ENCODE measurements around the gene SCN4B. TPM values are rescaled to one million over a fixed set of nuclear protein-coding genes. Genes with fewer than 3 reads are reported as not detected.
"Not testable (repeated sequence)": the region's sequence is repeated elsewhere in the genome, so short reads cannot be mapped to it uniquely, and the experiment has no call there.

The SCN4B gene
- total and polyA plus RNA-seq, 2 of the 4 experiments (the other 2 are of a cell fraction), result 0.18 to 0.44 TPM

DNA sequence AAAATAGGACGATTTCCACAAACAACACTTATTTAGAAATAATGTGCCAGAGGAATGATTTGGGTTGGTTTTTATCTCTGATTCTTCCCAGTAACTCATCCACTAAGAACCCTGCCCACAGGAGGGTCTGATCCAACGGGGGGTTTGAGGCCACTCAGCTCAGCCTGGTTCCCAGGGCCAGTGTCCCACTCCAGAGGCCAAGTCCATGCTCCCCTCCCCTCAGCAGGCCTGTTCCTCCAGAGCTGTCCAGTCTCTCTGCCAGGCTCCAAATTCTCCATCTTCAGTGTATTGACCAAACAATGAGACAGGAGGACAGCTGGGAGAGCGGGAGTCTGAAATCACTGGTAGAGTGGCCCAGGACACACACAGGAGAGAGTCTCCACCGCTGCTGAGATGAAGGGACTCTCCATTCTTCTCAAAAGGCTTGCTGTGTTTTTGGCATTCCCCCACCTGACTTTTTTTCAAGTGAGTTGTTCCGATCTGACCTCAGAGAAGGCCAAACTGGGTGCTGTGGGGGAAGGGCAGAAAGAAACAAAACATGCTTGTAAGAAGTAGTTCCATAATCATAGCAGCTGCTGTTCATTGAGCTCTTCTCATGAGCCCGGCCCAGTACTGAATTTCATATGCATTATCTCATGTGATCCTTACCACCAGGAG is 41.4 kb upstream of the SCN4B start:
- H4K20me1 ChIP-seq (ENCODE audit: insufficient read depth, low read length), result no peaks in the 10 kb centered on the region
- CTCF ChIA-PET, result interaction anchor here (0.8 kb wide), 1 partner anchor 23 kb away, joined by 3 read pairs; no protein-coding TSS in a partner anchor
- no peak overlapping the region for H2AK5ac ChIP-seq (ENCODE audit: low read depth, low read length)
- ATAC-seq (ENCODE audit: low read depth) (no peak), DNase-seq (no peak)
- H3K4me3 ChIP-seq (ENCODE audit: insufficient read depth, low read depth, low read length), result no peak overlapping the region
- H2BK20ac ChIP-seq (ENCODE audit: low read depth, low read length), result no peak overlapping the region
- no peaks in the 10 kb centered on the region for H3K9me1 ChIP-seq (ENCODE audit: insufficient read depth, low read length)
- H2AFZ ChIP-seq (replicated peaks; ENCODE audit: low read length, poor library complexity), result no peak overlapping the region
- H3K23ac ChIP-seq (ENCODE audit: low read depth, low read length), result no peak overlapping the region
- POLR2A ChIA-PET (ENCODE audit: unreplicated experiment), result no interaction called here
- H4K91ac ChIP-seq (ENCODE audit: insufficient read depth, low read depth, low read length), result no peak overlapping the region
- H2BK120ac ChIP-seq (ENCODE audit: low read depth, low read length), result no peak overlapping the region
- H3K14ac ChIP-seq (replicated peaks; ENCODE audit: low read depth, low read length), result no peak overlapping the region
- H2AK9ac ChIP-seq (replicated peaks; ENCODE audit: low read depth, low read length, poor library complexity), result no peak overlapping the region
- no peaks in the 10 kb centered on the region for H3K9me3 ChIP-seq (ENCODE audit: control insufficient read depth, insufficient read depth, low read length)
- in situ Hi-C loops (cut with MboI; ENCODE audit: low sequenced_read_pairs) (no loop called here), intact Hi-C loops (cut with micrococcal nuclease) (no loop called here), dilution Hi-C loops (cut with HindIII; ENCODE audit: low sequenced_read_pairs, unreplicated experiment) (no loop called here)
- no peak overlapping the region for H3K18ac ChIP-seq (ENCODE audit: low read depth, low read length)
- no peak overlapping the region for H3K27ac ChIP-seq (ENCODE audit: insufficient read depth, low read length)
- no peaks in the 10 kb centered on the region for H3K79me1 ChIP-seq (ENCODE audit: low read depth in 1 of 2, low read length in 2 of 2)
- no peak for TF ChIP-seq POLR2A (IDR thresholded peaks at IDR 0.05; ENCODE audit: low read depth, low read length)
- no peak for TF ChIP-seq BHLHE40 (IDR thresholded peaks at IDR 0.05; ENCODE audit: low read depth, low read length)
- TF ChIP-seq RFX5 (IDR thresholded peaks at IDR 0.05; ENCODE audit: low read depth, low read length), result no peak
- TF ChIP-seq RCOR1 (IDR thresholded peaks at IDR 0.05; ENCODE audit: insufficient replicate concordance, low read length), result no peak
- TF ChIP-seq, protein P1, sequence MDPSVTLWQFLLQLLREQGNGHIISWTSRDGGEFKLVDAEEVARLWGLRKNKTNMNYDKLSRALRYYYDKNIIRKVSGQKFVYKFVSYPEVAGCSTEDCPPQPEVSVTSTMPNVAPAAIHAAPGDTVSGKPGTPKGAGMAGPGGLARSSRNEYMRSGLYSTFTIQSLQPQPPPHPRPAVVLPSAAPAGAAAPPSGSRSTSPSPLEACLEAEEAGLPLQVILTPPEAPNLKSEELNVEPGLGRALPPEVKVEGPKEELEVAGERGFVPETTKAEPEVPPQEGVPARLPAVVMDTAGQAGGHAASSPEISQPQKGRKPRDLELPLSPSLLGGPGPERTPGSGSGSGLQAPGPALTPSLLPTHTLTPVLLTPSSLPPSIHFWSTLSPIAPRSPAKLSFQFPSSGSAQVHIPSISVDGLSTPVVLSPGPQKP (IDR thresholded peaks at IDR 0.05; ENCODE audit: borderline replicate concordance, low read depth, low read length), result no peak
- no peak for TF ChIP-seq CHD1 (IDR thresholded peaks at IDR 0.05; ENCODE audit: low read depth, low read length)
- H4K8ac ChIP-seq (ENCODE audit: low read depth in 2 of 2, low read length in 2 of 2), result no peak overlapping the region
- H3K4ac ChIP-seq (ENCODE audit: low read depth, low read length), result no peak overlapping the region
- H3K4me1 ChIP-seq (ENCODE audit: control insufficient read depth, insufficient read depth, low read length), result no peaks in the 10 kb centered on the region
- WGBS, 2 experiments (ENCODE audit: extremely low coverage in 2 of 2, insufficient read length in 1 of 2), result 80% methylated on average over 2 of the region's 6 CpGs; no CpG with 5 or more reads in 1 of the 2 experiments
- no TSS peak for BruUV-seq (replicated peaks)
- H2BK15ac ChIP-seq (ENCODE audit: low read depth, low read length), result no peak overlapping the region
- no peaks in the 10 kb centered on the region; the same call in 1 of the 2 replicates for H3K27me3 ChIP-seq (ENCODE audit: control insufficient read depth, insufficient read depth, low read length)
- no peak overlapping the region for H3K4me2 ChIP-seq (ENCODE audit: low read depth, low read length)
- H3K9ac ChIP-seq (ENCODE audit: low read depth, low read length), result no peak overlapping the region
- no peak overlapping the region for H4K5ac ChIP-seq (ENCODE audit: low read depth, low read length)
- no peak overlapping the region for H2BK5ac ChIP-seq (ENCODE audit: low read depth, low read length, poor library complexity, severe bottlenecking)
- H3K36me3 ChIP-seq (ENCODE audit: control insufficient read depth, insufficient read depth, low read length), result no peaks in the 10 kb centered on the region
- H3K56ac ChIP-seq (ENCODE audit: extremely low read depth, insufficient read depth, low read length), result no peak overlapping the region

DNA sequence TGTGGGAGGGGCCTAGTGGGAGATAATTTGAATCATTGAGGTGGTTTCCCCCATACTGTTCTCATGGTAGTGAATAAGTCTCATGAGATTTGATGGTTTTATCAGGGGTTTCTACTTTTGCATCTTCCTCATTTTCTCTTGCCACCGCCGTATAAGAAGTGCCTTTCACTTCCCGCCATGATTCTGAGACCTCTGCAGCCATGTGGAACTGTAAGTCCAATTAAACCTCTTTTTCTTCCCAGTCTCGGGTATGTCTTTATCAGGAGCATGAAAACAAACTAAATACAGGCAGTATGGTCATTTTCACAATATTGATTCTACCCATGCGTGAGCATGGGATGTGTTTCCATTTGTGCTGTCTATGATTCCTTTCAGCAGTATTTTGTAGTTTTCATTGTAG is 40.2 kb upstream of the SCN4B start:
- H3K9me3 ChIP-seq (ENCODE audit: control insufficient read depth, insufficient read depth, low read length); H3K18ac ChIP-seq (ENCODE audit: low read depth, low read length); H3K23ac ChIP-seq (ENCODE audit: low read depth, low read length); H2BK20ac ChIP-seq (ENCODE audit: low read depth, low read length); H4K8ac ChIP-seq (ENCODE audit: low read depth in 2 of 2, low read length in 2 of 2); dilution Hi-C loops (cut with HindIII; ENCODE audit: low sequenced_read_pairs, unreplicated experiment); ATAC-seq (ENCODE audit: low read depth); H3K14ac ChIP-seq (replicated peaks; ENCODE audit: low read depth, low read length); H2AFZ ChIP-seq (replicated peaks; ENCODE audit: low read length, poor library complexity); H2AK5ac ChIP-seq (ENCODE audit: low read depth, low read length); H4K20me1 ChIP-seq (ENCODE audit: insufficient read depth, low read length); H4K5ac ChIP-seq (ENCODE audit: low read depth, low read length); H2AK9ac ChIP-seq (replicated peaks; ENCODE audit: low read depth, low read length, poor library complexity); in situ Hi-C loops (cut with MboI; ENCODE audit: low sequenced_read_pairs); H3K4me2 ChIP-seq (ENCODE audit: low read depth, low read length); H3K9me1 ChIP-seq (ENCODE audit: insufficient read depth, low read length); intact Hi-C loops (cut with micrococcal nuclease); H3K9ac ChIP-seq (ENCODE audit: low read depth, low read length); H3K56ac ChIP-seq (ENCODE audit: extremely low read depth, insufficient read depth, low read length); H4K91ac ChIP-seq (ENCODE audit: insufficient read depth, low read depth, low read length); H2BK120ac ChIP-seq (ENCODE audit: low read depth, low read length); DNase-seq; H3K27ac ChIP-seq (ENCODE audit: insufficient read depth, low read length); BruUV-seq (replicated peaks); H3K79me1 ChIP-seq (ENCODE audit: low read depth in 1 of 2, low read length in 2 of 2); H2BK15ac ChIP-seq (ENCODE audit: low read depth, low read length); CTCF ChIA-PET; H2BK5ac ChIP-seq (ENCODE audit: low read depth, low read length, poor library complexity, severe bottlenecking); H3K36me3 ChIP-seq (ENCODE audit: control insufficient read depth, insufficient read depth, low read length); H3K4ac ChIP-seq (ENCODE audit: low read depth, low read length); POLR2A ChIA-PET (ENCODE audit: unreplicated experiment); H3K4me1 ChIP-seq (ENCODE audit: control insufficient read depth, insufficient read depth, low read length); H3K27me3 ChIP-seq (ENCODE audit: control insufficient read depth, insufficient read depth, low read length); H3K4me3 ChIP-seq (ENCODE audit: insufficient read depth, low read depth, low read length): not testable (repeated sequence)
- no CpG with 5 or more reads among the region's 5 CpGs for WGBS, 2 experiments (ENCODE audit: extremely low coverage in 2 of 2, insufficient read length in 1 of 2)
